Ascending aorta (tissue), 2 donors: ENCODE results near the gene ATOSB. TPM values are rescaled to one million over a fixed set of nuclear protein-coding genes. Genes with fewer than 3 reads are reported as not detected.

Experiments
- DNase-seq, 2 donors: peaks; one replicate each; pipeline ENCODE4 v3.0.0-alpha.2; 2019; ENCODE audit warnings: low spot score in 2 of 2
- H3K27ac ChIP-seq, 2 donors: fragments of 200-600 bp; sonication (generic); one replicate each; pipeline ENCODE4 v1.5.1; 2016 to 2017; ENCODE audit warnings: mild to moderate bottlenecking in 1 of 2
- H3K27me3 ChIP-seq: fragments of 200-600 bp; sonication (generic); one replicate; pipeline ENCODE4 v1.5.1; 2017
- H3K36me3 ChIP-seq, 2 donors: fragments of 200-600 bp; sonication (generic); one replicate each; pipeline ENCODE4 v1.5.1; 2016
- H3K4me1 ChIP-seq, 2 donors: fragments of 200-600 bp; sonication (generic); one replicate each; pipeline ENCODE4 v1.5.1; 2016 to 2017; ENCODE audit warnings: mild to moderate bottlenecking in 1 of 2
- H3K4me3 ChIP-seq, 2 donors: fragments of 200-600 bp; sonication (generic); one replicate each; pipeline ENCODE4 v1.5.1; 2016 to 2017; ENCODE audit warnings: mild to moderate bottlenecking in 1 of 2
- H3K9me3 ChIP-seq, 2 donors: fragments of 200-600 bp; sonication (generic); one replicate each; pipeline ENCODE4 v1.5.1; 2016
- CTCF ChIP-seq, 3 experiments: fragments of 200-600 bp in 2 of 3; fragments of 450-650 bp in 1 of 3; sonication (generic) in 2 of 3; IDR thresholded peaks; one replicate each; pipeline ENCODE4 v1.5.1; 2016 to 2019; ENCODE audit warnings: antibody characterized with exemption in 3 of 3, mild to moderate bottlenecking in 1 of 3, moderate library complexity in 1 of 3
- intact Hi-C: fragments of 100-400 bp; cut with DNase I; formaldehyde crosslinking; loops from one replicate; pipeline ENCODE4 v1.15.1; 2023
- total RNA-seq: library from RNA; depleted of rRNA; stranded (reverse); fragments of >200 nt; gene quantifications from one replicate; pipeline ENCODE4 v1.1.0, GENCODE V29; 2016

The ATOSB gene
- total RNA-seq, 1 donor from 2014 or later: 58.3 TPM

DNA sequence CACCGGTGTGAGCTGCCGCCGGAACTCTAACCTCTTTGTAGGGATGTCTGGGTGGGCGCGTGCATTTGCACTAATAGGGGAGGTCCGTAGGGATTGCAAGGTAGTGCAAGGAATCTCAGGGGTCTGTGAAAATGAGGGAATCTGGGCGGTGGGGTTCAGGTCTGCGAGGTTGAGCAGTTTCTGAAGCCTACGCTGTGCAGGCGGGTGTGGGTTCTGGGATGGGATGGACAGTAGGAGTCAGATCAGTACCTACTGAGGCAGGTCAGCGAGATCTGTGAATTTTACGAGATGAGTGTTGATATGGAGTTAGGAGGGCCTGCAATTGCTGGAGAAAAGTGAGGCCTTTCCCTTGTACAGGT lies 856 bp upstream of the ATOSB start:
- Histone ChIP-seq H3K36me3 (no peaks in the 10 kb centered on the region), H3K9me3 (no peaks in the 10 kb centered on the region), H3K27ac (peak overlapping the region; percentile 98 to 99), H3K27me3 (no peaks in the 10 kb centered on the region), H3K4me1 (peaks cover 15 to 38% of the 10 kb centered on the region in 2 donors), H3K4me3 (peak overlapping the region; percentile 46 to 62)
- no peak for DNase-seq
- intact Hi-C loops: loop anchor here (1.0 to 10.0 kb wide), 8 partner anchors 46 to 918 kb away; partner anchors contain the start of genes CCL27, CREB3, RECK and TLN1
- TF ChIP-seq CTCF (IDR thresholded peaks at IDR 0.05): no peak

GRCh38 chr9:35114840-35115628 lies 628 bp downstream of the ATOSB start:
- H3K4me1 ChIP-seq: peaks cover 19 to 43% of the 10 kb centered on the region in 2 donors

DNA sequence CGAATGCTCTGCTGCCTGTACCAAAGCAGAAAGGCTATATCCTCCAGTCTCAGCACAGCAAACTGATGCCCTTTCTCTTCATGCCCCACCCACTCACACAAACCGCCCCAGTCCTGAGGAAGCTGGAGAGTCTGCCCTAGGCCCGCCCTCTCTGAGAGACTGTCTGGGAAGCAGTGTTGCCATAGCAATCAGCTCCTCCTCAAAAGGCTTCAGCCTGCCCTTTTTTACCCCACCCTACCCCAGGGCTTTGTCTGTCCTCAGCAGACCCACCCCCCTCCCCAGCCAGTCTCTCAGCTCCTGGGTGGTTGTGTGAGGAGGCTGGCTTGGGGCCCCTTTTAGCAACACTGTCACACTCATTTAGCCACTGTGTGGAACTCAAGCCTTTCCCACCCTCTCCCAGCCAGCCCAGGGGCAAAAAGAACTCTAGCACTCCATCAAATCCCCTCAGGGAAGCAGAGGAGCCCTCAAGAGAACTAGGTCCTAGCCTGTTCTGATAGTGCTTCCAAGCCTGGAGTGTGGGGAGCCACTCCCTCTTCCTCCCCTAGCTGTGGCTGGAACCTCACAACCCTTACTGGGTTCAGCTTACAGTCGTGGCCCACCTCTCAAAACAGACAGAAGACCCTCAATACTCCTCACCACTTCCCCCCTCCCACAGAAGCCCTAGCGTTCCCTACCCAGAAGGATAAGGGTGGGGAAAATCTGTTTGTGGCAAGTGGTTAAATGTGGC lies 1.4 kb downstream of the ATOSB start:
- peak overlapping the region; percentile 98 to 99 for H3K27ac ChIP-seq
- peaks cover 20 to 47% of the 10 kb centered on the region in 2 donors for H3K4me1 ChIP-seq
- H3K4me3 ChIP-seq: peak overlapping the region; percentile 46 to 62
- no peaks in the 10 kb centered on the region for H3K36me3 ChIP-seq
- no peaks in the 10 kb centered on the region for H3K9me3 ChIP-seq
- intact Hi-C loops: loop anchor here (2.0 to 10.0 kb wide), 5 partner anchors 449 to 921 kb away; partner anchors contain the start of genes CCL27, CREB3, RECK and TESK1
- no peaks in the 10 kb centered on the region for H3K27me3 ChIP-seq
- peak; percentile 88 to 94 for DNase-seq
- TF ChIP-seq CTCF (IDR thresholded peaks at IDR 0.05): no peak

More at GRCh38 chr9:35114840-35115628, 628 bp downstream of the ATOSB start:
- intact Hi-C loops: loop anchor here (2.0 to 10.0 kb wide), 7 partner anchors 162 to 920 kb away; partner anchors contain the start of genes CCL27, CREB3, RECK and TESK1
- peak in 1 of 2 donors; percentile 85 for DNase-seq
- peak overlapping the region; percentile 98 to 99 for H3K27ac ChIP-seq
- peak overlapping the region; percentile 46 to 62 for H3K4me3 ChIP-seq
- H3K36me3 ChIP-seq: no peaks in the 10 kb centered on the region
- H3K9me3 ChIP-seq: no peaks in the 10 kb centered on the region
- no peaks in the 10 kb centered on the region for H3K27me3 ChIP-seq
- no peak for TF ChIP-seq CTCF (IDR thresholded peaks at IDR 0.05)

DNA sequence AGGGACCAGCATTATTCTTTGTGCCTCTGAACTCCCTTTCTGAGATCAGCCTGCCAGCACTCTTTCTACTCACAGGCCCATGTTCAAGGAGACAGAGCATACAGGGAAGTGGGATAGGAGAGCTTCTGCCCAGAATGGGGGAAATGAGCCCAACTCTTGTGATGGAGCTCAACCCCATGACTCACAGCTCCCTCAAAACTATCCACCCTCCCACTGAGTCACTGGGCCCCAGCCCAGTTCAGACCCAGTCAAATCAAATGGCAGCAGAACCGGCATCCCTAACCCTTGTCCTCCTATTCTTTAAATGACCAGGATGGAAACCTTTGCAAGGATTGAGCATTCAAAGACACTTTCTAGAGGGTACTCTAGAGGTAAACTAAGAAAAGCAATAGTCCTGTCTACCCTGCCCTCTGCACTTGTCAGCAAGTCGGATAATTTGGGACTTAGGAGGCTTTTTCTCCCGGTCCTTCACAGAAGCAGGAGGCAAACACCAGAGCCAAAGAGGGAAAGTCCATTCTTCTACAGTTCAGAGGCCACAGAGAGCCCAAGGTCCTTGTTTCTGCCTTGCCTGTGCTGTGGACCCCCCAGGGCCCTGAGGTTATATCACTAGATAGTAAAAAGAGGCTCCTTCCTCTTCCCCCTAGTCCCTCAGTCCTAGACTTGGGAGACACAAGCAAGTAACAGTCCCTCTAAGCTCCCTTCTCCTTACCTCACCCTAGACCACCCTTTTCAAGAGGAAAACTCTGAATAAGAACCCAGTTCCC lies 3.2 kb downstream of the ATOSB start:
- TF ChIP-seq CTCF (IDR thresholded peaks at IDR 0.05): no peak
- peak in 1 of 2 donors; percentile 82 for DNase-seq
- peak overlapping the region in 1 of 2 donors; percentile 52 for H3K4me3 ChIP-seq
- peaks cover 20 to 46% of the 10 kb centered on the region in 2 donors for H3K4me1 ChIP-seq
- H3K36me3 ChIP-seq: peaks cover 12 to 13% of the 10 kb centered on the region in 2 donors
- no peaks in the 10 kb centered on the region for H3K27me3 ChIP-seq
- H3K9me3 ChIP-seq: no peaks in the 10 kb centered on the region
- peak overlapping the region; percentile 98 to 99 for H3K27ac ChIP-seq
- intact Hi-C loops: loop anchor here (5.0 to 10.0 kb wide), 4 partner anchors 448 to 922 kb away; partner anchors contain the start of genes CCL27, CREB3, RECK and TLN1
